Measurements from ENCODE around the gene TFCP2L1. TPM values are rescaled to one million over a fixed set of nuclear protein-coding genes. Genes with fewer than 3 reads are reported as not detected.

The TFCP2L1 gene
- total RNA-seq, 1 experiment from 2014 or later: 2.4 TPM

DNA sequence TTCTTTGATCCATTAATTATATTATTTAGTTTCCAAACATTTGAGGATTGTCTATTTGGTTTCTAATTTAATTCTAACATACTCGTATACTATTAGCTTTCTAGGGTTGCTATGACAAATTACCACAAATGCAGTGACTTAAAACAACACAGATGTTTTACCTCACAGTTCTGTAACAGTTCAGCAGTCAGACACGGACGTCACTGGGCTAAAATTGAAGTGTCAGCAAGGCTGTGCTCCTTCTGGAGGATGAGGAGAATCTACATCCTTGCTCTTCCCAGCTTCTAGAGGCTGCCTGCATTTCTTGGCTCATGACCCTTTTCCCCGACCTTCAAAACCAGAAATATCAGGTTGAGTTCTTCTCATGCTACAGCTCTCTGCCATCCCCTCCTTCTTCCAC is 117.6 kb downstream of the TFCP2L1 start:
- Histone ChIP-seq H3K4me2 (ENCODE audit: low read length) (no peak overlapping the region), H2AFZ (ENCODE audit: low read length) (no peak overlapping the region), H3K4me1 (ENCODE audit: insufficient read depth, low read length) (no peaks in the 10 kb centered on the region), H4K20me1 (ENCODE audit: low read length) (no peaks in the 10 kb centered on the region), H3K27me3 (ENCODE audit: low read length) (no peaks in the 10 kb centered on the region), H3K9ac (ENCODE audit: low read length) (no peak overlapping the region), H3F3A (ENCODE audit: low read length, unreplicated experiment) (no peaks in the 10 kb centered on the region), H3K9me3 (ENCODE audit: low read length) (0 out of 2 replicates have a peak, but pooled peaks cover 5% of the 10 kb centered on the region), H3K27ac (ENCODE audit: low read length) (no peak overlapping the region), H3K4me3 (ENCODE audit: low read length) (no peak overlapping the region), H3K36me3 (ENCODE audit: low read depth, low read length) (no peaks in the 10 kb centered on the region), H3K79me2 (ENCODE audit: low read length) (no peaks in the 10 kb centered on the region), H3K9me2 (replicated peaks; ENCODE audit: low read length) (no peaks in the 10 kb centered on the region)
- DNase-seq: no peak
- intact Hi-C loops (cut with micrococcal nuclease): no loop called here
- TF ChIP-seq EZH2 (IDR thresholded peaks at IDR 0.05; ENCODE audit: low read length, unreplicated experiment) (no peak), EZH2phosphoT487 (IDR thresholded peaks at IDR 0.05; ENCODE audit: borderline replicate concordance, low read length) (no peak)
- TF ChIP-seq, protein P1, sequence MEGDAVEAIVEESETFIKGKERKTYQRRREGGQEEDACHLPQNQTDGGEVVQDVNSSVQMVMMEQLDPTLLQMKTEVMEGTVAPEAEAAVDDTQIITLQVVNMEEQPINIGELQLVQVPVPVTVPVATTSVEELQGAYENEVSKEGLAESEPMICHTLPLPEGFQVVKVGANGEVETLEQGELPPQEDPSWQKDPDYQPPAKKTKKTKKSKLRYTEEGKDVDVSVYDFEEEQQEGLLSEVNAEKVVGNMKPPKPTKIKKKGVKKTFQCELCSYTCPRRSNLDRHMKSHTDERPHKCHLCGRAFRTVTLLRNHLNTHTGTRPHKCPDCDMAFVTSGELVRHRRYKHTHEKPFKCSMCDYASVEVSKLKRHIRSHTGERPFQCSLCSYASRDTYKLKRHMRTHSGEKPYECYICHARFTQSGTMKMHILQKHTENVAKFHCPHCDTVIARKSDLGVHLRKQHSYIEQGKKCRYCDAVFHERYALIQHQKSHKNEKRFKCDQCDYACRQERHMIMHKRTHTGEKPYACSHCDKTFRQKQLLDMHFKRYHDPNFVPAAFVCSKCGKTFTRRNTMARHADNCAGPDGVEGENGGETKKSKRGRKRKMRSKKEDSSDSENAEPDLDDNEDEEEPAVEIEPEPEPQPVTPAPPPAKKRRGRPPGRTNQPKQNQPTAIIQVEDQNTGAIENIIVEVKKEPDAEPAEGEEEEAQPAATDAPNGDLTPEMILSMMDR (conservative IDR thresholded peaks at IDR 0.05; ENCODE audit: low read depth, low read length): no peak
- BruUV-seq (replicated peaks): no TSS peak
- CTCF ChIA-PET: no interaction called here
- POLR2A ChIA-PET (ENCODE audit: unreplicated experiment): no interaction called here
- no peak for ATAC-seq

Other genes with a start within 250 kb of the TFCP2L1 start
- gene RNU4ATAC, start 245.7 kb upstream of the TFCP2L1 start, total RNA-seq (2014; rRNA removed): not detected in 2 replicates